HG02938 (cell line): ENCODE results near the gene PRR22.

Source experiments
- ATAC-seq: cut with Tn5 transposase; IDR thresholded peaks from one replicate; pipeline ENCODE4 v1.9.1; 2021; ENCODE audit warnings: mild to moderate bottlenecking, moderate library complexity; ENCODE audit not compliant: unreplicated experiment

The PRR22 gene

GRCh38 chr19:5784581-5785147 lies at the start of gene PRR22:
PRR22 (minus strand) TSS chr19:5784746; CDS start chr19:5784660, 86 bp downstream.
- no peak for ATAC-seq

- ATAC-seq: no peak
Measured at GRCh38 chr19:5832527-5833216, 48.1 kb upstream of the PRR22 start.

- no peak for ATAC-seq
Measured at GRCh38 chr19:5832061-5832460, 47.5 kb upstream of the PRR22 start.

GRCh38 chr19:5831159-5831558 lies 46.6 kb upstream of the PRR22 start:
- ATAC-seq: no peak

GRCh38 chr19:5829567-5830310 lies 45.2 kb upstream of the PRR22 start:
- no peak for ATAC-seq

- ATAC-seq: no peak
Measured at GRCh38 chr19:5828661-5829566, 44.4 kb upstream of the PRR22 start.

GRCh38 chr19:5827891-5828660 lies 43.5 kb upstream of the PRR22 start:
- ATAC-seq: peak; percentile 69

- no peak for ATAC-seq
Measured at GRCh38 chr19:5827342-5827890, 42.9 kb upstream of the PRR22 start.

- ATAC-seq: no peak
Measured at GRCh38 chr19:5826531-5827341, 42.2 kb upstream of the PRR22 start.

- no peak for ATAC-seq
Measured at GRCh38 chr19:5825178-5825577, 40.6 kb upstream of the PRR22 start.

GRCh38 chr19:5824751-5825150 lies 40.2 kb upstream of the PRR22 start:
- no peak for ATAC-seq

GRCh38 chr19:5823579-5824281 lies 39.2 kb upstream of the PRR22 start:
- no peak for ATAC-seq

- ATAC-seq: no peak
Measured at GRCh38 chr19:5822181-5822844, 37.8 kb upstream of the PRR22 start.

- no peak for ATAC-seq
Measured at GRCh38 chr19:5821521-5822180, 37.1 kb upstream of the PRR22 start.

- no peak for ATAC-seq
Measured at GRCh38 chr19:5820785-5821184, 36.2 kb upstream of the PRR22 start.

- no peak for ATAC-seq
Measured at GRCh38 chr19:5818594-5818993, 34.0 kb upstream of the PRR22 start.

- ATAC-seq: no peak
Measured at GRCh38 chr19:5817218-5817617, 32.7 kb upstream of the PRR22 start.

- ATAC-seq: no peak
Measured at GRCh38 chr19:5814852-5815246, 30.3 kb upstream of the PRR22 start.
